Airway epithelial cell (primary cell): ENCODE data around the gene IBSP. TPM values are rescaled to one million over a fixed set of nuclear protein-coding genes. Genes with fewer than 3 reads are reported as not detected.

ENCODE experiments used
- total RNA-seq: library from RNA; depleted of rRNA; stranded (reverse); fragments of >200 nt; gene quantifications from 2 replicates; pipeline ENCODE4 v1.2.3, GENCODE V29; 2015

Gene IBSP, protein sequence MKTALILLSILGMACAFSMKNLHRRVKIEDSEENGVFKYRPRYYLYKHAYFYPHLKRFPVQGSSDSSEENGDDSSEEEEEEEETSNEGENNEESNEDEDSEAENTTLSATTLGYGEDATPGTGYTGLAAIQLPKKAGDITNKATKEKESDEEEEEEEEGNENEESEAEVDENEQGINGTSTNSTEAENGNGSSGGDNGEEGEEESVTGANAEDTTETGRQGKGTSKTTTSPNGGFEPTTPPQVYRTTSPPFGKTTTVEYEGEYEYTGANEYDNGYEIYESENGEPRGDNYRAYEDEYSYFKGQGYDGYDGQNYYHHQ
- not detected in 2 replicates for total RNA-seq

DNA sequence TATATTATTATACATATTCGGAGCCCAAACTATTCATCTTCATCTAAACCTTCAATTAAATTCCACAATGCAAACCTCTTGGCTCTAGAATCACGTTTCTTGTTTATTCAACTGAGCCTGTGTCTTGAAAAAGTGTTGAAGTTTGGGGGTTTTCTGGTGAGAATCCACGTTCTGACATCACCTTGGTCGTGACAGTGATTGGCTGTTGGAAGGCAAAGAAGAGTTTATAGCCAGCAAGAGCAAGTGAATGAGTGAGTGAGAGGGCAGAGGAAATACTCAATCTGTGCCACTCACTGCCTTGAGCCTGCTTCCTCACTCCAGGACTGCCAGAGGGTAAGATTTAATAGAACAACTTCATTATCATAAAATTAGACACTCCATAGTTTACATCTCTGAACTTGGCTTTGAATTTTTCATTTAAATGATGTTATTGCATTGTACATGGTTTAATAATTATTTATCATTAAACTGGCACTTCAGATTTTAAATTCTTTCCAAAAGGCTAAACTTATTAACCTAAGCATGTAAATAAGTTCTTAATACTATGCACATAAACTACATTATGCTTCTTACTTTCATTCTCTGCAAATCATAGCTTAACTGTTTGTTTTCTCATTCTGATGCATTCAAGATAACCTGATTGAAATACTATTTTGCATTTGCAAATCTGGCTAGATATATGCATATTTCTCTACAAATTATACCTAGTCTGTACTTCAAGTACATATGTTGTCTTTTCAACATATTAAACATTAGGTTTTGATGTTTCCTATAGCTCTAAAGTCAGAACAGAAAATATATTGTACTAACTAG, at the start of gene IBSP:
IBSP (plus strand) TSS at position 254 of the 813 bp plus-strand sequence. CDS start 2,808 bp downstream, outside the sequence.

DNA sequence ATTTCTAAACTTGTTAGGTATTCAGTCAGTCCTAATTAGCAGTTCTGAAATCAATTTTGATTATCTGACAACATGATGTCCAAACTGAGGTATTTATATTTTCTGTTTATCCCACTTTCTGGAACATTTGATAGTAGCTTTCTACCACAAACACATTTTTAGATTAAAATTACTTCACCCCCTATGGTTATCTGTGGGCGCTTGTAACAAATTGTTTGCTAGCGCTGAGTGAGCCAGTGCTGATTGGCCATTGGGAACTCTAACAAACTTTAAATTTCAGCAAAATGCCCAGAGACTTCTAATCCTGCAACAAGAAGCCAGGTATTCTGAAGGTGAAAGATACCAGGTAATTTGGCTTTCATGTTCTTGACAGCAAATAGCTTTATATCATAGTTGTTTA, 33.3 kb downstream of the IBSP start, which contains the start of gene MEPE:
MEPE (plus strand) TSS at position 301 of the 400 bp plus-strand sequence. CDS start 1,746 bp downstream, outside the sequence.

Other genes with a start within 250 kb of the IBSP start
- not detected in 2 replicates for gene DSPP, start 191.0 kb upstream of the IBSP start, total RNA-seq
- not detected in 2 replicates for gene DMP1, start 149.3 kb upstream of the IBSP start, total RNA-seq
- not detected in 2 replicates for gene MEPE, start 33.4 kb downstream of the IBSP start, total RNA-seq
- not detected in 2 replicates for gene SPP1, start 176.2 kb downstream of the IBSP start, total RNA-seq
- gene PKD2, start 208.1 kb downstream of the IBSP start, total RNA-seq = 8.3 and 13.8 TPM in 2 replicates